Adrenal gland (tissue), 12 donors: ENCODE data around the gene BAAT. TPM values are rescaled to one million over a fixed set of nuclear protein-coding genes. Genes with fewer than 3 reads are reported as not detected.

Source experiments
- DNase-seq, 7 donors: peaks; one replicate each; pipeline ENCODE4 v3.0.0-alpha.2; 2019 to 2020
- H3K27ac ChIP-seq, 5 donors: fragments of 200-600 bp; sonication (generic) in 4 of 5; 1 replicate in 3 of 5; 2 replicates in 2 of 5; pipeline versions ENCODE4 v1.5.1 to v1.8.0; 2016 to 2020; ENCODE audit warnings: mild to moderate bottlenecking in 1 of 5
- H3K27me3 ChIP-seq: fragments of 200-600 bp; 2 replicates; pipeline ENCODE4 v1.8.0; 2021
- H3K36me3 ChIP-seq, 2 donors: fragments of 200-600 bp; replicated peaks in 1 of 2; 1 replicate in 1 of 2; 2 replicates in 1 of 2; pipeline versions ENCODE4 v1.5.1 to v1.8.0; 2018 to 2022
- H3K4me1 ChIP-seq, 2 donors: fragments of 200-600 bp; replicated peaks in 1 of 2; 1 replicate in 1 of 2; 2 replicates in 1 of 2; pipeline versions ENCODE4 v1.5.1 to v1.8.0; 2018 to 2021
- H3K4me3 ChIP-seq, 4 donors: fragments of 200-600 bp; sonication (generic) in 3 of 4; one replicate each; pipeline ENCODE4 v1.5.1; 2016 to 2018
- H3K9me3 ChIP-seq, 3 donors: fragments of 200-600 bp; sonication (generic) in 1 of 3; replicated peaks in 1 of 3; 1 replicate in 2 of 3; 2 replicates in 1 of 3; pipeline versions ENCODE4 v1.5.1 to v1.8.0; 2016 to 2021
- POLR2A ChIP-seq, 2 donors: fragments of 450-650 bp; IDR thresholded peaks; one replicate each; pipeline ENCODE4 v1.6.1; 2017; ENCODE audit warnings: antibody characterized with exemption in 2 of 2, mild to moderate bottlenecking in 2 of 2, moderate library complexity in 1 of 2
- WGBS, 4 donors: extraction: QIAGEN DNeasy Blood & Tissue Kit in 2 of 4; methylation state at CpG; one replicate each; pipeline versions ENCODE4 v1.1.5 to v1.1.7; 2013 to 2017; 5-methylcytosine and 5-hydroxymethylcytosine counted together
- intact Hi-C, 2 donors: fragments of 100-400 bp; cut with DNase I; formaldehyde crosslinking; loops; one replicate each; pipeline versions ENCODE4 v1.14.1 to v1.15.0; 2022 to 2023
- polyA plus RNA-seq, 3 donors: library from polyadenylated mRNA; stranded (reverse); fragments of 200-250 nt in 2 of 3; fragments of 350-450 nt in 1 of 3; fragmentation: Illumina TruSeq in 1 of 3; extraction: RNeasy Lipid Tissue Mini Kit (QIAGEN cat#74804) in 1 of 3; gene quantifications; one replicate each; pipeline ENCODE4 v1.2.3, GENCODE V29; 2013 to 2014
- total RNA-seq, 9 donors: library from RNA; depleted of rRNA in 4 of 9; stranded (reverse); fragments of >200 nt in 4 of 9; fragments of 120-200 nt in 1 of 9; fragmentation: NEBNext Ultra II Directional in 1 of 9; extraction: Animal tissue kit (Norgen Biotek cat#: 25700) in 1 of 9; gene quantifications; one replicate each; pipeline versions ENCODE4 v1.1.0 to v1.2.4, GENCODE V29; 2013 to 2023
- TF ChIP-seq, protein P1 (sequence below), 6 experiments: fragments of 450-650 bp in 4 of 6; fragments of 200-600 bp in 2 of 6; sonication (generic) in 1 of 6; IDR thresholded peaks; 1 replicate in 5 of 6; 2 replicates in 1 of 6; pipeline versions ENCODE4 v1.5.1 to v1.8.0; 2016 to 2021; ENCODE audit warnings: antibody characterized with exemption in 6 of 6, mild to moderate bottlenecking in 2 of 6, moderate library complexity in 1 of 6
- donor health status: healthy with polysubstance abuse.
- donor health status: Bipolar disorder and iron deficiency.
- donor health status: DM: yes; HTN: yes; CAD: no.
- donor health status: DM: no; HTN: no; CAD: no.
- donor health status: DM: no; HTN: no; CAD: no.
- donor health status: DM: yes; HTN: yes; CAD: no.

BAAT gene
- total and polyA plus RNA-seq, 12 donors = 0.07 to 0.55 (median 0.16) TPM; not detected in 5

- no peak for TF ChIP-seq POLR2A (IDR thresholded peaks at IDR 0.05)
- TF ChIP-seq, protein P1, sequence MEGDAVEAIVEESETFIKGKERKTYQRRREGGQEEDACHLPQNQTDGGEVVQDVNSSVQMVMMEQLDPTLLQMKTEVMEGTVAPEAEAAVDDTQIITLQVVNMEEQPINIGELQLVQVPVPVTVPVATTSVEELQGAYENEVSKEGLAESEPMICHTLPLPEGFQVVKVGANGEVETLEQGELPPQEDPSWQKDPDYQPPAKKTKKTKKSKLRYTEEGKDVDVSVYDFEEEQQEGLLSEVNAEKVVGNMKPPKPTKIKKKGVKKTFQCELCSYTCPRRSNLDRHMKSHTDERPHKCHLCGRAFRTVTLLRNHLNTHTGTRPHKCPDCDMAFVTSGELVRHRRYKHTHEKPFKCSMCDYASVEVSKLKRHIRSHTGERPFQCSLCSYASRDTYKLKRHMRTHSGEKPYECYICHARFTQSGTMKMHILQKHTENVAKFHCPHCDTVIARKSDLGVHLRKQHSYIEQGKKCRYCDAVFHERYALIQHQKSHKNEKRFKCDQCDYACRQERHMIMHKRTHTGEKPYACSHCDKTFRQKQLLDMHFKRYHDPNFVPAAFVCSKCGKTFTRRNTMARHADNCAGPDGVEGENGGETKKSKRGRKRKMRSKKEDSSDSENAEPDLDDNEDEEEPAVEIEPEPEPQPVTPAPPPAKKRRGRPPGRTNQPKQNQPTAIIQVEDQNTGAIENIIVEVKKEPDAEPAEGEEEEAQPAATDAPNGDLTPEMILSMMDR (IDR thresholded peaks at IDR 0.05) = no peak
Measured at GRCh38 chr9:101326035-101326434, 58.8 kb downstream of the BAAT start.

GRCh38 chr9:101325053-101325452, 59.8 kb downstream of the BAAT start:
- H3K4me3 ChIP-seq = no peak overlapping the region
- 61 to 71% (median 67%) methylated on average over 2 of the region's 2 CpGs for WGBS, 4 donors
- H3K27ac ChIP-seq = no peak overlapping the region
- no peaks in the 10 kb centered on the region for H3K9me3 ChIP-seq
- H3K4me1 ChIP-seq = no peaks in the 10 kb centered on the region
- H3K27me3 ChIP-seq = no peaks in the 10 kb centered on the region
- intact Hi-C loops = no loop called here
- no peak for DNase-seq
- no peak for TF ChIP-seq POLR2A (IDR thresholded peaks at IDR 0.05)
- TF ChIP-seq, protein P1 (IDR thresholded peaks at IDR 0.05) = no peak
- no peaks in the 10 kb centered on the region for H3K36me3 ChIP-seq

More at GRCh38 chr9:101326035-101326434, 58.8 kb downstream of the BAAT start:
- Histone ChIP-seq H3K27ac (no peak overlapping the region), H3K27me3 (no peaks in the 10 kb centered on the region), H3K36me3 (no peaks in the 10 kb centered on the region), H3K9me3 (no peaks in the 10 kb centered on the region), H3K4me3 (no peak overlapping the region), H3K4me1 (no peaks in the 10 kb centered on the region)
- 33 to 64% (median 48%) methylated on average over 1 of the region's 1 CpG for WGBS, 4 donors
- no peak for DNase-seq
- intact Hi-C loops = no loop called here

DNA sequence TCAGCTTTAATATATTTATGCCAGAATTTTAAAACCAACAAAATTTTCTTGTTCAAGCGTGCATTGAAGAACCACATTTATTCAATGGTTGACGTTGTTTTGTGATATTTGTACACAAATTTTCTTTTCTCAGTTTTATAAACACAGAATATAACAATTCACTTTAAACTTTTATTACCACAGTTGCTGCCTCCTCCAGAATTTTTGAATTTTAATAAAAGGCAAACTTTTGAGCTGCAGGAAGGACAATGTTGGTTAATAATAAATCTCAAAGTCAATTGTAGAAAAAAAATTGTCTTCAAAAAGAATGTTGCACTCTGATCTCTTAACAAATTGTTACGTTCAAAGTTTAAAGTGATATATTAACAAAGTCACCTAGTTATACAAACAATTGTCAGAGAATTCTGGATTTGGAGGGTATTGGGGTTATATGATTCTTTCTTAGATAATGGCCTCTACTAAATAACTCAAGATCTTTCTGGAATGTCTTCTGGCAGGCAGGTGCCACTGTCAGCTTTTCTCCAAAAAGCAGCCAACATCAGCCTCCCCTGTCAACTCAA, 60.5 kb downstream of the BAAT start:
- Histone ChIP-seq H3K4me3 (no peak overlapping the region), H3K9me3 (no peaks in the 10 kb centered on the region), H3K27me3 (no peaks in the 10 kb centered on the region), H3K4me1 (no peaks in the 10 kb centered on the region), H3K36me3 (no peaks in the 10 kb centered on the region), H3K27ac (no peak overlapping the region)
- no peak for TF ChIP-seq POLR2A (IDR thresholded peaks at IDR 0.05)
- TF ChIP-seq, protein P1 (IDR thresholded peaks at IDR 0.05) = no peak
- intact Hi-C loops = no loop called here
- no peak for DNase-seq
- WGBS, 4 donors = 76 to 88% (median 83%) methylated on average over 3 of the region's 3 CpGs

- Histone ChIP-seq H3K4me1 (no peaks in the 10 kb centered on the region), H3K4me3 (no peak overlapping the region), H3K27ac (no peak overlapping the region), H3K27me3 (no peaks in the 10 kb centered on the region), H3K9me3 (no peaks in the 10 kb centered on the region), H3K36me3 (no peaks in the 10 kb centered on the region)
- DNase-seq = no peak
- no peak for TF ChIP-seq POLR2A (IDR thresholded peaks at IDR 0.05)
- TF ChIP-seq, protein P1 (IDR thresholded peaks at IDR 0.05) = no peak
- WGBS, 4 donors = 83 to 97% (median 87%) methylated on average over 3 of the region's 3 CpGs
- intact Hi-C loops = no loop called here
Measured at GRCh38 chr9:101323129-101323528, 61.7 kb downstream of the BAAT start.
